Germinal center (tissue), 1 donor: Measurements from ENCODE around the gene CIB2.

Experiments
- DNase-seq: peaks from one replicate; pipeline ENCODE4 v3.0.0; 2012; ENCODE audit warnings: mixed read lengths, low spot score

Gene CIB2

DNA sequence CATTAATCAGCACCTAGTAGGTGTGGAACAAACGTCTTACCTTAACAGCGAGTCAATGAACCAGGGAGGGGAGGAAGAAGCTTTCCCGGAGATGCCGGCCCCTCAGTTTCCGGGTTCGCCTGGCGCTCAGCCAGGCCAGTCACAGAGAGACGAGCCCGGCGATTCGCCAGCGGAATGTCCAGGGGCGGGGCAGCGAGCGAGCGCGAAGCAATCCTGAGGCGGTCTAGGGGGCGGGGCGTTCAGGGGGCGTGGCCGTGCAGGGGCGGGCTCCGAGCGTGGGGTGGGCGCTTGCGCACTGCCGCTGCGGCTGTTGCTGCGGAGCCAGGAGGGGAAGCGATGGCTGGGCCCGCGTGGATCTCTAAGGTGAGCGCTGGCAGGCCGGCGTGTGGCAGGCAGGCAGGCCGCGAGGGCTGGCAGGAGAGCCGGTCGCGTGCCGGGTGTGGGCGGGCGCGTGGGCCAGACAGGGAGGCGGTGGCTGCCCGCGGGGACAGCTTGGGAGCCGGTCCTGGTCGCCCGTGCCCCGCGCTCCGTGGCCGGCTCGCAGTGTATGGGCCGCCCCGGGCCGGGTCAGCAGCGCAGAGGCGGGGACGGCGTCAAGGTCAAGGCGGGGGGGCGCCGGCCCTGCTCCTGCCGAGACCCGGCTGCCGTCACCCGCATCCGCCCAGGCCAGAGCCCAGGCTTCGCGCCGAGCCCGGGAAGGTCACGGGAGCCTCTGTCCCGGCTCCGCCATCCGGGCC lies 18.0 kb upstream of the CIB2 start, which contains the start of gene IDH3A:
Gene IDH3A, plus strand, starts transcription at position 295 of the 737 bp plus-strand sequence. Its CDS starts 42 bp downstream, at position 337.
- DNase-seq = peak; percentile 99

- DNase-seq = no peak
These were observed 17.3 kb upstream of the CIB2 start for GRCh38 chr15:78148392-78149067.

- no peak for DNase-seq
These were observed 16.3 kb upstream of the CIB2 start for GRCh38 chr15:78147566-78147965.

- DNase-seq = no peak
These were observed 15.3 kb upstream of the CIB2 start for GRCh38 chr15:78146425-78147154.

DNA sequence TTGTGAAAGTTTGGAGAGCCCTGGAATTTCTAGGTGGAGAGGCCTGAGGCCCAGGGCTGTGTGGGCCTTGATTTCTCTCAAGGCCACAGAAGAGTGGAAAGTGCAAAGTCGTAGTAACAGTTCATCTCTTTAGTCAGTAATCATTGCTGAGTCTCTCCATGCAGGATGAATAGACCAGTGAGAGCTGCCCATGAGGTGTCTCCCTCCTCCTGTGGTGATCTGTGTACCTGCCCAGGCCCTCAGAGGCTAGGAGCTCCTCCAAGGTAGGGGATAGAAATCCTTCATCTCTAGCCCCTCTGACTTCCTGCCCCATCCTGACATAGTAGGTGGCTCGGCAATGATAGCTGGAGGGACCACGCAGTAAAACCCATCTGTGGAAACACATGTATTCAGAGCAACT lies 11.1 kb upstream of the CIB2 start:
- DNase-seq = no peak

GRCh38 chr15:78140292-78140691 lies 9.0 kb upstream of the CIB2 start:
- no peak for DNase-seq

DNA sequence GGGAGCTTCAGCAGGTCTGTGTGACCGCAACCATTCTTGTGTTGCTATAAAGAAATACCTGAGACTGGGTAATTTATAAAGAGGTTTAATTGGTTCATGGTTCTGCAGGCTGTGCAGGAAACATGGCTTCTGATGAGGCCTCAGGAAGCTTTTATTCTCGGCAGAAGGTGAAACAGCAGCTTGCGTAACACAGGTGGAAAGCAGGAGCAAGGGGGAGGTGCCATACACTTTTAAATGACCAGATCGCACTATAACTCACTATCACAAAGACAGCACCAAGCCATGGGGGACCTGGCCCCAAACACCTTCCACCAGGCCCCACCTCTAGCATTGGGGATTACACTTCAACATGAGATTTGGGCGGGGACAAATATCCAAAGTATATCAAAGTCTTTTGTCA lies 8.3 kb upstream of the CIB2 start:
- no peak for DNase-seq

DNA sequence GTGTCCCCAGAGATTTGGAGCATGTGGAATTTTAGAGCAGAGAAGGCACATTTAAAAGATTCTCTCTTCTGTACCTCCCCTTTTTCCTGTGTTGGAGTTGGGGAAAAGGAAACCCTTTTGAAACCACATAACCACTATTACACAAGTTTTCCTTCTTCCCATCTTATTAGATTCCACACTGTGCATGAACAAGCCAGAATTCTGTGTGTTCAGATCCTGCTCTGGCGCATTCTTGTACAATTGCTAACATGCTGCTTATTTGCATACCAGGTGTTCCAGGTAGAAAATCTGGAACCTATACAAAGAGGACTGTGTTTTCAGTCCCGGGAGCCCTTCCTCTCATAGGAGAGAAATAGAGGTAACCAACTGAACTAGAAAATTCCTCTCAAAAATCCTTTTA lies 2.6 kb upstream of the CIB2 start:
- DNase-seq = no peak

GRCh38 chr15:78130466-78131294 lies 565 bp downstream of the CIB2 start:
- DNase-seq = no peak

DNA sequence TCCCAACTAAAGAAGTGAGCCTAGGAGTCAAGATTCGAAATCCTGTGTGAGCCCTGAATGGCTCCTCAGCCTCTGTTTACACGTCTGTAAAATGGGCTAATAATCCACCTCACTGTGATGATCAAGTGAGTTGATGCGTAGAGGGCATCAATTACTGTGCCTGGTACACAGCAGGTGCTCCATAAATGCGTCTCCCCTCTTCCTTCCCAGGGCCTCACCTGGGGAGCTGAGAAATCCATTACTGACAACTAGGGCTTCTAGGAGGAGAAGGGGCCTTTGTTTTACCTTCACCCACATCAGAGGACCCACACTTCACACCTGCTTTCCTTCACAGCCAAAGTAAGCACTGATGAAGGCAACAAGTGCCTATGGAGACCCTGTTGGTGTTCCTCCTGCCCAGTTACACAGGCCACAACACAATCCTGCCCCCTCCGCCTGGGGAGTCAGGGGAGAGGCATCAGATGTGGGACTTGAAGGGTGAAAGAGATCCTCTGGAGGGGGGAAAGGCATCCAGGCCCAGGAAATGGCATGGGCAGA lies 1.4 kb downstream of the CIB2 start:
- DNase-seq = no peak

- DNase-seq = no peak
These were observed 2.0 kb downstream of the CIB2 start for GRCh38 chr15:78129077-78129750.

DNA sequence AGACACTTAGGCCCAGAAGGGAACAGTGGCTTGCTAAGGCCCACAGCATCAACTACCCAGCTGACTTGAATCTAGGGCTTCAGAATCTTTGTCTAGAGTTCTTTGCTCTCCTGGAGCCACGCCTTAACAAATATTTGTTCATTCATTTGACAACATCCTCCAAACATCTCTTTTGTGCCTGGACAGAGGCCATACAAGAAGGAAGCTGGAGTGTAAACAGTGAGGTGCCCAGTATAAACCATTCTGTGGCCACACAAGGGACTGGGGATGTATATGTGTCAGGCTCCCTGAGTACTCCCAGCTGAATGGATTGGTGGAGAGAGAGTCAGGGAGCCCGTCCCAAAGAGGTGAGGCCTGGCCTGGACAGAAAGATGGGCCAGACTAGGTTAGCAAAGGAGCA lies 3.4 kb downstream of the CIB2 start:
- no peak for DNase-seq

- no peak for DNase-seq
These were observed 6.0 kb downstream of the CIB2 start for GRCh38 chr15:78125267-78125666.

- no peak for DNase-seq
These were observed 10.7 kb downstream of the CIB2 start for GRCh38 chr15:78120523-78120922.

- no peak for DNase-seq
These were observed 18.7 kb downstream of the CIB2 start for GRCh38 chr15:78112551-78112950.

- no peak for DNase-seq
These were observed 19.5 kb downstream of the CIB2 start for GRCh38 chr15:78111788-78112187.

DNA sequence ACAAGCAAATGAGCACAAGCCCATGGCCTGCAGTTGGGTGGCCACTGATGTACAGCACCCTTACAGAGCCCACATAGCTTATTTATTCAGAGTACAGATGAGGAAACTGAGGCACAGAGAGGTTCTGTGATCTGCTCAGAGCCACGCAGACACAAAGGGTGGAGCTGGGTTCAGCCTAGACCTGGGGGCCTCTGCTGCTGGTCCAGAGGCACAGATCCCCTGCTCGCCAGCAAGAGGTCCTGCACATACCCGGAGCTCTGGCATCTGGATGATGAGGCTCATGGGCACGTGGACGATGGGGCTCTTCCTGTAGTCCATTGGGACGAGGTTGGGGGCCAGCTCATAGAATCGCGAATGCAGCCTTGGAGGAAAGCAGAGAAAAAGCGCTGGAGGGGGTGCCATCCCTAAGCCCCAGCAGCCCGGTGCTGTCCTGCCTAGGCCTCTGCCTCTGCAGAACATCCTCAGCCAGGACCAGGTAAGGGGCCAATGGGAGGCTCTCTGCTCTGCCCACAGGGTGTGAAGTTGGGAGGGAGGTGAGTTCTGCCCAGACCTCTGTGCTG lies 20.2 kb downstream of the CIB2 start:
- DNase-seq = no peak

DNA sequence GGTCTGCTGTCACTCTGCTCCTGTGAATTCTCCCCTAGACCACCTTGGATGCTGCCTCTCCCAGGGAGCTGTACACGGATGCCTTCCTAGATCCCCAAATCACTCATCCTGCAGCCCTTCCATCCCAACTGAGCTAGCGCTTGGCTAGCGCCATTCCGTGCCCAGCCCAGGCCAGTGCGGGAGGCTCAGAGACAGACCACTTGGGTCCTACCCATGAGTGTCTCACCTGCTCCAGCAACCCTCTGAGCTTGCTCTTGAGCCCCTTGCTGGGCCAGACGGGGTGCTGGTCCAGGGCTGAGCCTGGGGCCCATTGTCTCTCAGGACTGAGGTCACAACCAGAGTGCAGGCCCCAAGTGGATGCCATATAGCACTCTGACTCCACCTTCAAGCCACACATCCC lies 21.1 kb downstream of the CIB2 start:
- no peak for DNase-seq

DNA sequence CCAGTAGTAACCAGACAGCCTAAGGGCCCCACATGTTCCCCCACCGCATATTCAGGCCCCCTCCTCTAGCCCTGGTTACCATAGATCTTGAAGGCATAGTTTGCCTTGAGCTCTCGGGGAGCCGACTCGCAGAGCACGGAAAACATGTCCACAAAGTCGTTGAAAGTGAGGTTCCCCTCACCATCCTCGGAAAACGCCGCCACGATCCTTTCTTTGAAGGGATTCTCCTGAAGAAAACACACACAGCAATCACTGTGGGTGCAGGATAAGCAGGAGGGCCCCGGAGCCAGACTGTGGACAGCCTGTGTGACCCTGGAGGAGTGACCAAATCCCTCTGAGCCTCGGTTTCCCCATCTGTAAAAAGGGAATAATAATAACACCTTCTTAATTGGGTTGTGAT lies 22.1 kb downstream of the CIB2 start:
- no peak for DNase-seq

GRCh38 chr15:78108300-78109084 lies 22.8 kb downstream of the CIB2 start:
- peak; percentile 91 for DNase-seq
